Stimulated activated naive CD8-positive, alpha-beta T cell treated with anti-CD3 and anti-CD28 coated beads, Interleukin-15, Interleukin-2, amounts not matched to agents 100 ng/mL and 50 ng/mL, for 24 hours (primary cell): ENCODE results near the gene KLHDC7B.

Experiments used
- H3K27ac Mint-ChIP-seq: one replicate; pipeline ENCODE4 v1.8.0; 2021; ENCODE audit warnings: mild to moderate bottlenecking, mixed read lengths
- H3K27me3 Mint-ChIP-seq: one replicate; pipeline ENCODE4 v1.8.0; 2021; ENCODE audit warnings: mixed read lengths
- H3K36me3 Mint-ChIP-seq: one replicate; pipeline ENCODE4 v1.8.0; 2021; ENCODE audit warnings: low read depth, mixed read lengths
- H3K4me1 Mint-ChIP-seq: one replicate; pipeline ENCODE4 v1.8.0; 2021; ENCODE audit warnings: low read depth, mixed read lengths
- H3K4me3 Mint-ChIP-seq: one replicate; pipeline ENCODE4 v1.8.0; 2021; ENCODE audit warnings: mild to moderate bottlenecking, mixed read lengths
- H3K9me3 Mint-ChIP-seq: one replicate; pipeline ENCODE4 v1.8.0; 2021; ENCODE audit warnings: mixed read lengths

The KLHDC7B gene

DNA sequence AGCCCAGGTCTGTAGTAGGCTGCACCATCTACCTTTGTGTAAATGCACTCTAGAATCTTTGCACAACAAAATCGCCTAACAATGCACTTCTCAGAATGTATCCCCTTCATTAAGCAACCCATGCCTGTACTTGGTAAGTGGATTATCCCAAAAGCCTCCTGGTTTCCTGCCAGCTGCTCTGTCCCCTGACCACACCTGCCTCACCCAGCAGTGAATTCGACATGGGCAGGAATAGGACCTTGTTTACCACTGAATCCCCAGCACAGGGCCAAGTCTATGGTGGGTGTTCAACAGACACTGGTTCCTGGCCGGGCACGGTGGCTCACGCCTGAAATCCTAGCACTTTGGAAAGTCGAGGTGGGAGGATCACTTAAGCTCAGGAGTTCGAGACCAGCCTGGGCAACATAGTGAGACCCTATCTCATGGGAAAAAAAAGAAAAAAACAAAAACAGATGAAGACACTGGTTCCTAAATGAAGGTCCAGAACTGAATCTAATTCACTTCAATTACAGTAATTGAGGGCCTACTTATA, 22.1 kb downstream of the KLHDC7B start:
- Mint-ChIP-seq H3K9me3 (no peaks in the 10 kb centered on the region), H3K4me3 (no peak overlapping the region)

DNA sequence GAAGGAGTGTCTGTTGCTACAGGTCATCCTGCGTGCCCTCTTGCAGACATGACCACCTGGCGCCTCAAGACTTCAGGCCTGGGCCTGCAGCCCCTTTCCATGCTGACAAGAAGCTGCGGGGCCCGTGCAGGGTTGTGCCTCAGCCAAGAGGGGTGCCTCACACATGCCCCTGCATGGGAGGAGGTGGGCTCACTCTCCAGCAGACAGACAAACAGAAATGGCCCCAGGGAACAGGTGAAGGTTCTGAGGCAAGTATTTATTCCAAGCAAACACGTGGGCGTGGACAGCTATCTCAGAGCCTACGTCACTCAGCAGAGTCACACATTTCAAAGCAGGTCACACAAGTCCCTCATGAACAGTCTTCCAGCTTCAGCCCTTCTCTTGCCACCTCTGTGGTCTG, 22.9 kb downstream of the KLHDC7B start:
- Mint-ChIP-seq H3K36me3 (peaks cover 26% of the 10 kb centered on the region), H3K9me3 (no peaks in the 10 kb centered on the region), H3K27ac (no peak overlapping the region), H3K4me3 (no peak overlapping the region), H3K27me3 (no peaks in the 10 kb centered on the region), H3K4me1 (peaks cover under 1% of the 10 kb centered on the region)

More for the DNA sequence above, 22.1 kb downstream of the KLHDC7B start:
- H3K4me1 Mint-ChIP-seq = peaks cover 9% of the 10 kb centered on the region
- no peaks in the 10 kb centered on the region for H3K27me3 Mint-ChIP-seq
- H3K36me3 Mint-ChIP-seq = peaks cover 26% of the 10 kb centered on the region
- no peak overlapping the region for H3K27ac Mint-ChIP-seq

DNA sequence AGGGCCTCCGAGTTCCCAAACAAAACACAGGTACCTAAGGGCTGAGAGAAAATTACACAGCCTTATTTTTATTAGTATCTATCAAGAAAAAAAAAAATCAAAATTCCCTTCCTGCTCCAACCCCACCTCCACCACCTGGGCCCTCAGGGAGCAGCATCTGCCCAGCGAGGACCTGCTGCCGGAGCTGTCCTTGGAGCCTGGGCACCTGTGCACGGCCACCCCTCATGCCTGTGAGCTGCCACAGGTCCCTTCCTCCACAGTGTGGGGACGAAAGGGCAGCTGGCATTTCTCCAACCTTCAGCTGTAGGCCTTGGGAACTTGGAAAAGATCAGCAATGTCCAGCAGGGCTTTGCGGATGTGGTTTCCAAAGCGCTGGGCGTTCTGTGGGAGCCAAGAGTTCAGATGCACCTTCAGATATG, 23.4 kb downstream of the KLHDC7B start:
- no peak overlapping the region for H3K4me3 Mint-ChIP-seq
- no peaks in the 10 kb centered on the region for H3K27me3 Mint-ChIP-seq

GRCh38 chr22:50569896-50570535, 24.3 kb downstream of the KLHDC7B start:
- Mint-ChIP-seq H3K9me3 (no peaks in the 10 kb centered on the region), H3K27ac (no peak overlapping the region), H3K4me3 (no peak overlapping the region), H3K27me3 (no peaks in the 10 kb centered on the region), H3K4me1 (no peaks in the 10 kb centered on the region), H3K36me3 (peaks cover 26% of the 10 kb centered on the region)

More for the DNA sequence above, 23.4 kb downstream of the KLHDC7B start:
- no peaks in the 10 kb centered on the region for H3K9me3 Mint-ChIP-seq
- no peak overlapping the region for H3K27ac Mint-ChIP-seq
- peaks cover 26% of the 10 kb centered on the region for H3K36me3 Mint-ChIP-seq
- H3K4me1 Mint-ChIP-seq = no peaks in the 10 kb centered on the region

DNA sequence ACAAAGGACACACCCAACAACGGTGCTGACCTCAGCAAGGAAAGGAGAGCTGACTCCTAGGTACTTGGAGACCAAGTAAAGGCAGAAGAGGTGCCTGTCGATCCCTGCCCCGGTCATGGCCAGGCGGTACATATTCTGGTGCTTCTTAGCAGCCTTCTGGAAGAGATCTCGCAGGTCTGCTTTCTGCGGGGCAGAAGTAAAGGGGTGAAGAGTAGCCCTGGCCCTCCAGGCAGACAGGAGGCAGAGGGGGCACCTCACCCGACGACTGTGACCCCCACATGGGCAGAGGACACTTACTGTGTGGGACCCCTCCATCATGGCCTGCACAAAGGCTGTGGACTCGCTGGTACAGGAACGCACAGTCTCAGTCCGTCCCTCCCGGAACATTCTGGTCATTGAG, 25.2 kb downstream of the KLHDC7B start:
- no peaks in the 10 kb centered on the region for H3K9me3 Mint-ChIP-seq
- no peaks in the 10 kb centered on the region for H3K27me3 Mint-ChIP-seq
- no peak overlapping the region for H3K4me3 Mint-ChIP-seq
- no peaks in the 10 kb centered on the region for H3K4me1 Mint-ChIP-seq
- peaks cover 26% of the 10 kb centered on the region for H3K36me3 Mint-ChIP-seq
- H3K27ac Mint-ChIP-seq = no peak overlapping the region

- Mint-ChIP-seq H3K4me3 (no peak overlapping the region), H3K27me3 (no peaks in the 10 kb centered on the region), H3K4me1 (no peaks in the 10 kb centered on the region), H3K9me3 (no peaks in the 10 kb centered on the region), H3K27ac (no peak overlapping the region), H3K36me3 (peaks cover 29% of the 10 kb centered on the region)
Measured at GRCh38 chr22:50571264-50572175, 25.8 kb downstream of the KLHDC7B start.

- Mint-ChIP-seq H3K4me1 (peaks cover 5% of the 10 kb centered on the region), H3K27me3 (no peaks in the 10 kb centered on the region), H3K4me3 (no peak overlapping the region), H3K9me3 (no peaks in the 10 kb centered on the region), H3K27ac (no peak overlapping the region), H3K36me3 (peaks cover 29% of the 10 kb centered on the region)
Measured at GRCh38 chr22:50572965-50573364, 27.3 kb downstream of the KLHDC7B start.

GRCh38 chr22:50573491-50574382, 28.0 kb downstream of the KLHDC7B start:
- no peak overlapping the region for H3K27ac Mint-ChIP-seq
- no peak overlapping the region for H3K4me3 Mint-ChIP-seq
- peaks cover 28% of the 10 kb centered on the region for H3K36me3 Mint-ChIP-seq
- H3K9me3 Mint-ChIP-seq = no peaks in the 10 kb centered on the region
- no peaks in the 10 kb centered on the region for H3K27me3 Mint-ChIP-seq
- peaks cover 5% of the 10 kb centered on the region for H3K4me1 Mint-ChIP-seq

DNA sequence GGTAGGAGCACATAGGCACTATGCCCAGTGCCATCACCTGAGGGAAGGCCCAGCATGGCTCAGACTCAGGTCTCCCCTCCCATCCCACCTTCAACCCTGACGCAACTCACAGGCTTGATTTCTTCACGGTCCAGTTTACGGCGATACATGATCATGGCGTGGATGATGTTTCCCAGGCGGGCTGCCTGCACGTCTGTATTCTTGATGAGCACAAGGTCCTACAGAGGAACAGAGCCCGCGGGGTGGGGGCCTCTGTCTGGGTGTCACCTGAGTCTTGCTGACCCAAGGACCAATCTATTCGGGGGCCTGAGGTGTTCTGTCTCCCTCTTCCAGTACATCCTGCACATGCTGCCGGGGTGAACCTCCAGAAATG, 28.7 kb downstream of the KLHDC7B start:
- no peak overlapping the region for H3K27ac Mint-ChIP-seq
- H3K9me3 Mint-ChIP-seq = no peaks in the 10 kb centered on the region
- peaks cover 5% of the 10 kb centered on the region for H3K4me1 Mint-ChIP-seq
- no peak overlapping the region for H3K4me3 Mint-ChIP-seq
- H3K27me3 Mint-ChIP-seq = no peaks in the 10 kb centered on the region
- H3K36me3 Mint-ChIP-seq = peaks cover 25% of the 10 kb centered on the region

DNA sequence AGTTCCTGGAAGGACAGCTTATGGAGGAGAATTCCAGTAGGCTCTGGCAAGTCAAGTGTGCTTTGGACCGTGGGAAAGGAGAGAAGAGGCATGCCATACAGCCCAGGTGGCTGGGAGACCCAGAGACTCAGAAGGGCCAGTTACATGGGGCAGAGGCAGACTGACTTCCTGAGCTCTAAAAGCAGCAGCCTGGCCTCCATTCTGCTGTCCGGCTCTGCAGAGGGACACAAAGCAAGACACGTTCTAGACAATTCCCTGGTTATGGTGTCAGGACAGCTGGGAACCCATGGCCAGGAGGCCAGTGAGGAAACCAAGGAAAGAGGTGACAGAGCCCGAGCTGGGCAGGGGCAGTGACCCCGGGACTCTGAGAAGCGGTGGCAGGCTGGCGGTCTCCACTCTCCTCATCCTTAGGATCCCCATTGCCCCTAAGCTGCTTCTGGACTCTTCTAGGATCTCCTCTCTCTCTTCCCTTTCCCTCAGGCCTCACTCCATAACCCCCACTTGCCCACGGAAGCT, 29.8 kb downstream of the KLHDC7B start:
- H3K4me1 Mint-ChIP-seq = peaks cover 9% of the 10 kb centered on the region
- H3K27ac Mint-ChIP-seq = no peak overlapping the region
- no peaks in the 10 kb centered on the region for H3K9me3 Mint-ChIP-seq
- H3K4me3 Mint-ChIP-seq = no peak overlapping the region
- peaks cover 18% of the 10 kb centered on the region for H3K36me3 Mint-ChIP-seq
- H3K27me3 Mint-ChIP-seq = no peaks in the 10 kb centered on the region

DNA sequence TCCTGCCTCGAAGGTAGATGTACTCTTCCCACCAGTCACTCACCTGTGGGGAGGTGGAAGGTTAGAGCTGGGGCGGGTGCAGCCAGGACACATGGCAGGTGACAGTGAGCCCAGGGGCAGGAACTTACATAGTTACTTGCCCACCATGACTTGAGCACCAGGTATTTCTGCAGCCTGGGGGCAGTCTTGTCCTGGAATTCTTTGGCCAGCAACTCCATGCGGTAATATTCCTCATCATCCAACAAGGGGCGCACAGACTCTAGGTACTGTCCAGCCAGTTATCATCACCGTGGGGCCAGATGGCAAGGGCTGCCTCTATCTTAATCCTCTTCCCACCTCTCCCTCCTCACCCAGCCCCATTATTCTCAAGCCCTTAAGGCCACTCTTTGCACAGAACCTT, 30.4 kb downstream of the KLHDC7B start:
- no peaks in the 10 kb centered on the region for H3K27me3 Mint-ChIP-seq
- no peaks in the 10 kb centered on the region for H3K9me3 Mint-ChIP-seq
- peaks cover 9% of the 10 kb centered on the region for H3K4me1 Mint-ChIP-seq
- H3K27ac Mint-ChIP-seq = no peak overlapping the region
- H3K36me3 Mint-ChIP-seq = peaks cover 15% of the 10 kb centered on the region
- H3K4me3 Mint-ChIP-seq = no peak overlapping the region

- no peak overlapping the region for H3K27ac Mint-ChIP-seq
- H3K4me3 Mint-ChIP-seq = peak overlapping the region; percentile 26
- H3K9me3 Mint-ChIP-seq = no peaks in the 10 kb centered on the region
- H3K36me3 Mint-ChIP-seq = peaks cover 18% of the 10 kb centered on the region
- peaks cover 17% of the 10 kb centered on the region for H3K4me1 Mint-ChIP-seq
- H3K27me3 Mint-ChIP-seq = no peaks in the 10 kb centered on the region
Measured at GRCh38 chr22:50576806-50577696, 31.4 kb downstream of the KLHDC7B start.

- Mint-ChIP-seq H3K4me3 (peak overlapping the region; percentile 26), H3K27ac (no peak overlapping the region), H3K36me3 (peaks cover 12% of the 10 kb centered on the region), H3K27me3 (no peaks in the 10 kb centered on the region), H3K4me1 (peaks cover 17% of the 10 kb centered on the region), H3K9me3 (no peaks in the 10 kb centered on the region)
Measured at GRCh38 chr22:50577697-50577986, 31.9 kb downstream of the KLHDC7B start.
